Measurements from ENCODE around the gene DLST.

DLST gene
- total RNA-seq = 78.9 to 126 (median 88.7) reads per million in 9 experiments

DNA sequence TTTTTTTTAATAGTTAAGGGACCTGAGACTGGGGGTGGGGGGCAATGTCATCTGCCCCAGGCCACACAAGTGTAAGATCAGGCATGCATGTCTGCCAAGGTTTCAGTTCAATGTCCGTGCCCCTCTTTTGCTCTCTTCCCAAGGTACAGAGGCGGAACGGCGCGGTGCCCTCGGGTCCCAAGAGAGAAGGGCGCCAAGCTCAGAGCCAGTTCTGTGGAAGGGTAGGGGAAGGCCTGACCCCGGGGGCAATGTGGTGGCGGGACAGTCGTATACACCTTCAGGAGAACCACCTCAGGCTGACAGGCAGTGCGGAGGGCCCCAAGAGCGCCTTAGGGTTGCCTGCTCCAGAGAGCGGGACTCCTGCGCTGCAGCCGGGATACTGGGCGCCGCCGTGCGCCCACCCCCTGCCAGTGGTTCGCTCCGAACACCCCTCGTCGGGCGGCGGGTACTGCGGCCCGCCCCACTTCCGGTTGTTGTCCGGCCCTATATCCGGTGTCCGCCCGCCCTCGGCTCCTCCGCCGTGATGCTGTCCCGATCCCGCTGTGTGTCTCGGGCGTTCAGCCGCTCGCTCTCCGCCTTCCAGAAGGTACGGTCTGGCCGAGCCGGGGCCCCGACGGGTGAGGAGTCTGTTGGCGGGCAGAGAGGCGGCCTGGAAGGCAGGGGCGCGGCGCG, at the start of gene DLST:
Gene DLST (plus strand): TSS at position 486 of the 672 bp plus-strand sequence. CDS start 38 bp downstream, at position 524.
- H3K4me3 Mint-ChIP-seq = peak within 1 kb of the TSS; percentile 97 to 98
- DNase-seq (peak; percentile 77 to 86 (median 84)), ATAC-seq (replicated peaks) (peak; percentile 89)
- no peaks in the 10 kb centered on the region for H3K9me3 Mint-ChIP-seq
- H3K27me3 Mint-ChIP-seq = no peaks in the 10 kb centered on the region
- H3K27ac Mint-ChIP-seq = peak within 1 kb of the TSS; percentile 96 to 99
- H3K36me3 Mint-ChIP-seq (ENCODE audit: insufficient read depth) = peaks cover 24% of the 10 kb centered on the region
- H3K4me1 Mint-ChIP-seq (ENCODE audit: low read depth in 2 of 2) = peaks cover 49 to 56% of the 10 kb centered on the region in 2 donors

DNA sequence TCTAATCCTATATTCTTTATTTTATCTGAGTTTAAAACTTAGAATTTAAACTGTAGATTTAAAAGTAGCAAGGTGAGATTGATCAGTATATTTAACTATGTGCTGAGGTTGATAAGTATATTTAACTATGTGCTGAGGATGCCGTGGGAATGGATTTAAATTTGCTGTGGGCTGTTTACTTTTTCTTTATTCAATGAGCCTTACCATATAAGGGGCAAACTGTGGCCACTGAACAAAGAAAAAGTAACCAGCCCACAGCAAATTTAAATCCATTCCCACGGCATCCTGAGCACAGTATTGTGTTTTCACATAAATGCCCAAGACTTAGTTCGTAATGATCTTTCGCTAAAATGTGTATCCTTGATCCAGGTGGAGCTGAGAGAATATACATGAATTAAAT, 48.9 kb upstream of the DLST start:
- no peak overlapping the region for H3K27ac Mint-ChIP-seq
- no peaks in the 10 kb centered on the region for H3K27me3 Mint-ChIP-seq
- no peak overlapping the region for H3K4me3 Mint-ChIP-seq
- DNase-seq = no peak
- peaks cover 12% of the 10 kb centered on the region for H3K36me3 Mint-ChIP-seq (ENCODE audit: insufficient read depth)
- no peaks in the 10 kb centered on the region for H3K9me3 Mint-ChIP-seq
- no peak for ATAC-seq (replicated peaks)
- H3K4me1 Mint-ChIP-seq (ENCODE audit: low read depth in 2 of 2) = peaks cover 14 to 18% of the 10 kb centered on the region in 2 donors

DNA sequence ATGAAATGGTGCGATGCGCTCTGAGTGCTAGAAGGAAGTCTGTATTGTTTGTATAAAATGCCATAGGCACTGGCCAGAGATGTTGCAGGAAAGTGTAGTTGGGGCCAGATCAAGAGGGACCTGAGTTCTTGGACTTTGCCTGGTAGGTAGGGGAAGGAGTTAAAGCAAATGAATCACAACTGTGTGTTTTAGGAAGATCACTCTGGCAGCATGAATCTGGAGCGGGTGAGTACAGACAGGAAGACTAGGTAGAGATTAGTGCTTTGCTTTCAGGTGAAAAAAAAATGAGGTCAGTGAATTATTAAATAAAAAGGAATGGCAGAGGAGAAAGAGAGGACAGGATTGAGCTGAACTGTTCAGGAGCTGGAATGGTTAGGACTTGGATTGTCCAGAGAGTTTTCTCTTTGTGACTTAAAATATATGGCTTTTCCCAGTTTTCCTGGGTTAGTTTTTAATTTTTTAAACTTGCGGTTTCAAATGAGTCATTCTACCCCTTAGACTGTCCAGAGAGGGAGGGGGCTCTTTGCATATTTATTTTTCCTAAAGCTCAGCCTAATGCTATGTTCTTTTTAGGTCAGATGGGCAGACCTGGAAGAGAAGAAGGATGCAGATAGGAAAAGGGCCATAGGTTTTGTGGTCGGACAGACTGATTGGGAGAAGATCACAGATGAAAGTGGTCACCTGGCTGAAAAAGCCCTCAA, 46.9 kb upstream of the DLST start:
- H3K4me1 Mint-ChIP-seq (ENCODE audit: low read depth in 2 of 2) = peaks cover 16 to 24% of the 10 kb centered on the region in 2 donors
- H3K36me3 Mint-ChIP-seq (ENCODE audit: insufficient read depth) = peaks cover 4% of the 10 kb centered on the region
- H3K9me3 Mint-ChIP-seq = no peaks in the 10 kb centered on the region
- no peak for DNase-seq
- no peak for ATAC-seq (replicated peaks)
- peak overlapping the region; percentile 22 to 30 for H3K27ac Mint-ChIP-seq
- no peaks in the 10 kb centered on the region for H3K27me3 Mint-ChIP-seq
- no peak overlapping the region for H3K4me3 Mint-ChIP-seq

DNA sequence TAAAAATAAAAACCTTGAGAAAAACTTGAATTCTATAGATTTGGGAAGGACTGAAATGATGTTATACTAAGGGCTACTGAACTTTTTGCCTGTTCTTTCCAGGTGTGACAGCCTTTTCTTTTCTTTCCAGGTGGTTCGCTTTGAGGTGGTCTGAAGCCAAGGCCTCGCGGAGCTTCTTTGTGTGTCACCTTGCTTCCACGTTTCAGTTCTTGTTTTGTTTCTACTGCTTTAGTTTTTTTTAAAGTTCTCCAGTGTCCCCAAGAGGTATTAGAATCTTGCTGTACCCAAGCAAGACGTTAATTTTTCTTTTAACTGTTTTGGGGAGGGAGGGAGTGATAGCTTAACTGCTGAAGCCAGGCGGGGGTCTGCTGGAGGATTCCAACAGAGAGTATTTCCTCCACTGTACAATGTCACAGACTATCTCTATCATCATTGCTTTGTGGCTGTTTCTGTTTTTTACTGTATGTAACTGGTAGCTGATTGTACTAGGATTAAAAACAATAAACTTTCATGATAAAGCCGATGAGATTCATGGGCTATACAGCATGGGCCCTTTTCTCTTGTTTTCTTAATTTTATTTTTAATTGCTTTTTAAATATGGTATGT, 46.0 kb upstream of the DLST start:
- H3K4me3 Mint-ChIP-seq = no peak overlapping the region

DNA sequence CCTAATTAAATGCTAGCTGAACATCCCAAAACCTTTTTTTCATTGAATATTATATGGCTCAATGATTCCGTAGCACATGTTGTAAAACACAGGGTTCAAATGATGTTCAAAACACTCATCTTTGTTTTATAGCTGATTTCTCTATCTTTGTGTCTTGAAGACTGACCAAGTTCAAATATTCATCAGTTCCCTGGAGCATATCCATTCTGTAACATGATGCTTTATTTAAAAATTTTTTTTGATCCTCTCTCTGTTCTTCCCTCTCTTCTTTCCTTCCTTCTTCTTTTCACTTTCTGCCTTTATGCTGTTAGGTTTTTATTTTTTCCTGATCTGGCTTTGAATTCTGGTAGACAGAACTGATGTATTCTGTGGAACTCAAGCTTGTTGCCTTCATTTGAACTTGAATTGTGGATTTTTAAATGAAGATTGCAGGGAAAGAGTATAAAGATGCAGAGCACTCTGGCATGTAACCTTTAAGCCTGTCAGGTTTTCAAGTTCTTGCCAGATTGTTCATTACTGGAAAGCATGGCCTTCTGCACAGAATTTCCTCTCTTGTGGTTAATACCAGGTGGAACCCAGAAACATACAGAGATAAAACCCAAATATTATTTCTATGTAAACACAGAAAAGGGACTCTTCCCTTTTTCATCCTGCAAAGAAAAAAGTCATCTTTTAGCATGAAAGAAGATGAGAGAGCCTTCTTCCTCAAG, 45.3 kb upstream of the DLST start:
- H3K9me3 Mint-ChIP-seq = no peaks in the 10 kb centered on the region
- peak overlapping the region in 1 of 2 donors; percentile 30 for H3K4me3 Mint-ChIP-seq
- H3K36me3 Mint-ChIP-seq (ENCODE audit: insufficient read depth) = no peaks in the 10 kb centered on the region
- DNase-seq (no peak), ATAC-seq (replicated peaks) (no peak)
- H3K27me3 Mint-ChIP-seq = no peaks in the 10 kb centered on the region
- peaks cover 25 to 37% of the 10 kb centered on the region in 2 donors for H3K4me1 Mint-ChIP-seq (ENCODE audit: low read depth in 2 of 2)
- peak overlapping the region; percentile 92 to 97 for H3K27ac Mint-ChIP-seq

More for the DNA sequence above, 46.0 kb upstream of the DLST start:
- Mint-ChIP-seq H3K4me1 (ENCODE audit: low read depth in 2 of 2) (peaks cover 22 to 30% of the 10 kb centered on the region in 2 donors), H3K36me3 (ENCODE audit: insufficient read depth) (no peaks in the 10 kb centered on the region), H3K27me3 (no peaks in the 10 kb centered on the region), H3K27ac (peak overlapping the region; percentile 30 to 92), H3K9me3 (no peaks in the 10 kb centered on the region)
- DNase-seq = no peak
- ATAC-seq (replicated peaks) = no peak

DNA sequence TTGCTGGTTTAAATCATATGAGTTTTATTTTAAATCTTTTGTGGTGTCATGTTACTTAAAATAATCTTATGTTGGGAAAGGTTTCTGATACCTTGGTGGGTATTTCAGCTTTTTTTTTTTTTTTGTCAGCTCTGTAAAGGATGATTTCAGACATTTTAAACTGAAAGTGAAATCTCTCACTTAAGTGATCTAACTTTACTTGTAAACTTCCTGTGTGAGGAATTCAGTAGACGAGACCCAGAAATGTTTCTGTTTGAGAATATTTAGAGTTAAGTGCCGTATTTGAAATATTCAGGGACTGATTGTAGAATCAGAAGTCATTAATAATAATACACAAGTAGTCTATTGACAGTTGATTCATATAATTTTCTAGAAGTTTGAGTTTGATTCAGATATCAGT, 43.5 kb upstream of the DLST start:
- Mint-ChIP-seq H3K27ac (peak overlapping the region; percentile 92 to 97), H3K4me3 (peak overlapping the region; percentile 66 to 73), H3K36me3 (ENCODE audit: insufficient read depth) (no peaks in the 10 kb centered on the region), H3K27me3 (no peaks in the 10 kb centered on the region), H3K9me3 (no peaks in the 10 kb centered on the region), H3K4me1 (ENCODE audit: low read depth in 2 of 2) (peaks cover 29 to 43% of the 10 kb centered on the region in 2 donors)
- DNase-seq (no peak), ATAC-seq (replicated peaks) (peak; percentile 81)

DNA sequence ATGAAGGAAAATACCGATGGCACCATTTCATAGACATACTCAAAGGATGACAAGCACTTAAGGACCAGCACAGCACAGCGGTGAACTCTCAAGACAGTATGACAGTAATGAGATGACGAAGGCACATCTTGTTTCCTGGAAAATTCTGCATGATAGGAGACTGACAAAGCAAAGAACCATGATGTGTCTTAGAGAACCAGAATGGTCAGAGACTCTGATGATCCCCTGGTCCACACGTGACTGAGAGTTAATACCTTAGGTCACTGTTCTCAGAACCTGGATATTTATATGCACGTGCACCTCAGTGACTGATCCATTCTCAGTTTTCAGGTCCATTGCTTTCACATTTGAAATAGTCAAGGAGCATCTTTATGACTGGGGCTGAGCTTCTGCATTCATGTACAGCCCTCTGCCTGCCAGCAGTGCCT, 41.1 kb upstream of the DLST start:
- no peaks in the 10 kb centered on the region for H3K36me3 Mint-ChIP-seq (ENCODE audit: insufficient read depth)
- H3K4me3 Mint-ChIP-seq = no peak overlapping the region
- no peak for ATAC-seq (replicated peaks)
- no peaks in the 10 kb centered on the region for H3K9me3 Mint-ChIP-seq
- peaks cover 29 to 43% of the 10 kb centered on the region in 2 donors for H3K4me1 Mint-ChIP-seq (ENCODE audit: low read depth in 2 of 2)
- H3K27ac Mint-ChIP-seq = peak overlapping the region; percentile 63 to 97
- no peak for DNase-seq
- no peaks in the 10 kb centered on the region for H3K27me3 Mint-ChIP-seq

DNA sequence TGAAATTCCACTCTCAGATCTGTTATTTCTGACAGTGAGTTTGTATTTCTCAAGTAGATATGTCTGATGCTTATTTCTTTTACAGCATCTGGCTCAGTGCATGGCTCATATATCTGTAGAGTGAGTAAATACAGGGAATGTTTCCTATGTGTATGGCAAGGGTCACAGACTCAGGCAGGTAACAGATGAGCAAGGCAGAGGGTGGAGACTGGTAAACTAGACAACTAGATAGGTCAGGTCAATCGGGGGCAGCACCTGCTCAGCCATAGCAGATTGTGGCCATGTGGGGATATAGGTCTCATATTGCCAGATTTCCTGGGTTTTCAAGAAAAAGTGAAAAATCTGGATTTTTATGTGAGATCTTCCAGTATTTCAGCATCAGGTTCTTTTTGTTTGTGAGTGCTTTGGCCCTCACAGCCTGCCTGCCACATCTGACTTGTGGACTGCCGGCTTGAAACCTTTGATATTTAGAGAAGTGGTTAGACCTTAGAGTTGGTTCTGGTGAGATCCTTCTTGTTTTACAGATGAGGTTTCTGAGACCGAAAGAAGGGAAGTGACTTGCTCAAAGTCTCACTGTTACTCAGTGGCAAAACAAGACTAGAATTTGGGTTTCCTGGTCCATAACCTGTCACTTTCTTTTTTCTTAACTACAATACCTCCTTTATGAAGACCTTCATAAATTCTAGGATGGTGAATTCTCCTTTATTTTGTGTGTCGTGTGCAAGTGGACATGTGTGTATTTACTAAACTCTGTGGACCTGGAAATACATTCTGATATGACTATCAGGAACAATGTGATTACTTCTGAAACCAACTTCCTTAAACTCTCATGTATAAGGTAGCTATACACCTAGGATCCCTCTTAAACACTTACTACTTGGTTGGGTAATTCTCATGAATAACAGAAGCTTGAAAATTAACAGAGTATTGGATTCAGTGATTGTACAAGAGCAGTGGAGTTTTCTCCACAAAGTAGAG, 40.2 kb upstream of the DLST start:
- Mint-ChIP-seq H3K9me3 (no peaks in the 10 kb centered on the region), H3K27me3 (no peaks in the 10 kb centered on the region), H3K36me3 (ENCODE audit: insufficient read depth) (no peaks in the 10 kb centered on the region), H3K4me3 (peak overlapping the region; percentile 17 to 36), H3K4me1 (ENCODE audit: low read depth in 2 of 2) (peaks cover 25 to 38% of the 10 kb centered on the region in 2 donors), H3K27ac (peak overlapping the region; percentile 76 to 97)
- DNase-seq (peak in 1 of 3 experiments; percentile 3), ATAC-seq (replicated peaks) (peak; percentile 69)

DNA sequence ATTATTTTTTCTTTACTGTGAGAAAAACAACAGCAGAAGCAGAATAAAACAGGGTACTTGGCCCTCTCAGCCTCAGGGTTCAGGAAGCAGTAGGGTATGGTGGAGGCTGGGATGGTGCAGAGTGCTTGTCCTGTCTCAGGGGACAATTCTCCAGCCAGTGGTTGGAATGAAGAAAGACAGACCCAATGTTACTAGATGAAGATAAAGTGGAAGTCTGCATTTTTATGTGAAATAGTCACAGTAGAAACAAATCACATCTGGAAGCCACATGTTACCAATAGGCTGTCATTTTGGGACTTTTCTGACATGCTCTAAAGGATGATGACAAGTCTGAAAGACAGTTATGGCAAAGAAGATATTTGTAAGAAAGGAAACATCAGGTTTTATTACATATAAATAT, 38.1 kb upstream of the DLST start:
- H3K4me1 Mint-ChIP-seq (ENCODE audit: low read depth in 2 of 2) = peaks cover 13 to 19% of the 10 kb centered on the region in 2 donors
- ATAC-seq (replicated peaks) (no peak), DNase-seq (no peak)
- no peaks in the 10 kb centered on the region for H3K27me3 Mint-ChIP-seq
- peak overlapping the region in 1 of 2 donors; percentile 12 for H3K27ac Mint-ChIP-seq
- H3K36me3 Mint-ChIP-seq (ENCODE audit: insufficient read depth) = no peaks in the 10 kb centered on the region
- H3K4me3 Mint-ChIP-seq = no peak overlapping the region
- H3K9me3 Mint-ChIP-seq = no peaks in the 10 kb centered on the region

DNA sequence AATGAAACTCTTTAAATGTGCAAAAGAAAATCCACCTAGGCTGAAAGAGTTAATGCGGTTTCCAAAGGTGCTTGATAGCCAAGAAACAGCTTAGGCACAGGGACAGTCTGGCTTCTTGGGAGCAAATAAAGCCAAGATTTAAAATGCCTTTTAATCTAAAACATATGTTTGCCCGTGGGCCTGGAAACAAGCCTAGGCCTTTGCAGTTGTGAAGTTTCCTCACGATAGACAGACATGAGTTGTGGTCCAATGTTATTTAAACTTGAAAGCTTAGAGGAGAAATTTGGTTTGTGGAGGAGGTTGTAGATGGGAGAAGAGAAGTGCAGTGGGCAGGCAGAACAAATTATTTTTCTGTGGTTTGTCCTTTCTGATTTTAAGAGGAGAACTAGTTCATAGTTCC, 35.5 kb upstream of the DLST start:
- DNase-seq (no peak), ATAC-seq (replicated peaks) (no peak)
- no peaks in the 10 kb centered on the region for H3K9me3 Mint-ChIP-seq
- H3K36me3 Mint-ChIP-seq (ENCODE audit: insufficient read depth) = no peaks in the 10 kb centered on the region
- no peaks in the 10 kb centered on the region for H3K27me3 Mint-ChIP-seq
- H3K4me1 Mint-ChIP-seq (ENCODE audit: low read depth in 2 of 2) = peaks cover 7 to 8% of the 10 kb centered on the region in 2 donors
- H3K4me3 Mint-ChIP-seq = no peak overlapping the region
- no peak overlapping the region for H3K27ac Mint-ChIP-seq

DNA sequence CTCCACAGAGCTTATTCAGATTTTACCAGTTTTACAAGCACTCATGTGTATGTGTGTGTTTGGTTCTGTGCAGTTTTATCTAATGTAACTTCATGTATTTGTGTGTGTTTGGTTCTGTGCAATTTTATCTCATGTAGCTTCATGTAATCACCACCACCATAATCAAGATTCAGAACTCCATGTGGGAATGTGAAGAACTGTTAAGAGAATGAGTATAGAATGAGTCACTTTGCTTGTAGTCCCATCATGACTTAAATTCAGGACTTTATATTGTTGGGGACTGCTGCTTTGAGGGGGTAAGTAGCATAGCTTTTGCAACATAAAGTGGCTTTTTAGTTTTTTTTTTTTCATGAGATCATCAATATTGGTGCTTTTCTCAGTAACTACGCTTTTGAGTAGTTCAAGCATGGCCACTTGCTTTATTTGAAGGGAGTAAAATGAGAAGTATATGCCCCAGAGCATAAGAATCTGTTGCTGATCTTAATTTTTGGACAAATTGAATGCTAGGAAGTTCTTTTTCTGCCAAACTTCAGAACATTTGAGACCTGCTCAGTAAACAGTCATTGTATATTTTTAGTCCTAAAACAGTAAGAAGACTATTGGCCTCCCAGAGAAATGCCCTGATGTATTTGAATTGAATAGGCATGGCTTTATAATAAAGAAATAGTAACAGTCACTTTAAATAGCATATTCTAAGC, 34.6 kb upstream of the DLST start:
- ATAC-seq (replicated peaks) = no peak
- Mint-ChIP-seq H3K27ac (no peak overlapping the region), H3K4me1 (ENCODE audit: low read depth in 2 of 2) (no peaks in the 10 kb centered on the region), H3K36me3 (ENCODE audit: insufficient read depth) (no peaks in the 10 kb centered on the region), H3K4me3 (no peak overlapping the region), H3K9me3 (no peaks in the 10 kb centered on the region), H3K27me3 (no peaks in the 10 kb centered on the region)
- no peak for DNase-seq

DNA sequence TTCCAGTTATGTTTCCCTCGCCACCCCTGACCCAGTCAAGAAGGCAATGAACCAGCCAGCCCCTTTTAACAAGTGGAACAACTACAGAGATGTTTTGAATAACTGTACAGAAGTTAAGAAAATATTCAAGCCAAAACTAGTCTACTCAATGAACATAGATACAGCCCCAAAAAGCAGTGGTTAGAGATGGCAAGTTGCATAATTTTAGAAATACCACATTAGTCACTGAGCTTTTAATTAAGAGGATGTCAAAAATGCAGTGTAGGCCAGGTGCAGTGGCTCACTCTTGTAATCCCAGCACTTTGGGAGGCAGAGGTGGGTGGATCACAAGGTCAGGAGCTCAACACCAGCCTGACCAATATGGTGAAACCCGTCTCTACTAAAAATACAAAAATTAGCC, 32.9 kb upstream of the DLST start:
- Mint-ChIP-seq H3K4me1 (ENCODE audit: low read depth in 2 of 2) (no peaks in the 10 kb centered on the region), H3K27me3 (no peaks in the 10 kb centered on the region), H3K4me3 (no peak overlapping the region), H3K36me3 (ENCODE audit: insufficient read depth) (no peaks in the 10 kb centered on the region), H3K9me3 (no peaks in the 10 kb centered on the region), H3K27ac (no peak overlapping the region)
- DNase-seq (no peak), ATAC-seq (replicated peaks) (no peak)

Measured in effector memory CD8-positive, alpha-beta T cell (primary cell).